Immature natural killer cell (primary cell): ENCODE data around the gene TMEM59L. TPM values are rescaled to one million over a fixed set of nuclear protein-coding genes. Genes with fewer than 3 reads are reported as not detected.

Experiments
- DNase-seq, 3 donors: peaks; one replicate each; pipeline ENCODE4 v3.0.0; 2022; ENCODE audit warnings: mixed read lengths in 1 of 3
- H3K27ac Mint-ChIP-seq, 6 donors: one replicate each; pipeline ENCODE4 v1.8.0; 2020; ENCODE audit warnings: mixed read lengths in 6 of 6, mild to moderate bottlenecking in 5 of 6, inconsistent platforms in 4 of 6, moderate library complexity in 3 of 6
- H3K27me3 Mint-ChIP-seq, 3 donors: one replicate each; pipeline ENCODE4 v1.8.0; 2020 to 2021; ENCODE audit warnings: low read depth in 3 of 3, mild to moderate bottlenecking in 3 of 3, mixed read lengths in 3 of 3, moderate library complexity in 3 of 3, inconsistent platforms in 1 of 3
- H3K36me3 Mint-ChIP-seq, 3 donors: one replicate each; pipeline ENCODE4 v1.8.0; 2020; ENCODE audit warnings: mixed read lengths in 3 of 3, inconsistent platforms in 2 of 3, mild to moderate bottlenecking in 2 of 3
- H3K4me1 Mint-ChIP-seq, 2 donors: one replicate each; pipeline ENCODE4 v1.8.0; 2020; ENCODE audit warnings: inconsistent platforms in 2 of 2, mild to moderate bottlenecking in 2 of 2, mixed read lengths in 2 of 2, moderate library complexity in 1 of 2
- H3K4me3 Mint-ChIP-seq, 5 donors: one replicate each; pipeline ENCODE4 v1.8.0; 2020; ENCODE audit warnings: mild to moderate bottlenecking in 5 of 5, mixed read lengths in 5 of 5, inconsistent platforms in 3 of 5, moderate library complexity in 3 of 5
- H3K9me3 Mint-ChIP-seq, 6 donors: one replicate each; pipeline ENCODE4 v1.8.0; 2020; ENCODE audit warnings: mild to moderate bottlenecking in 6 of 6, mixed read lengths in 6 of 6, inconsistent platforms in 4 of 6, moderate library complexity in 3 of 6
- polyA plus RNA-seq, 3 donors: library from polyadenylated mRNA; unstranded; fragments of 300-500 nt; fragmentation: Illumina TruSeq; gene quantifications; one replicate each; pipeline ENCODE4 v1.2.3, GENCODE V29; 2021

The TMEM59L gene
- polyA plus RNA-seq, 3 donors from 2014 or later = not detected

- no peak for DNase-seq
- no peak overlapping the region for H3K27ac Mint-ChIP-seq
- H3K36me3 Mint-ChIP-seq = peaks cover 0 to 8% (median 7%) of the 10 kb centered on the region in 3 donors
- H3K4me1 Mint-ChIP-seq = peaks cover 0 to 8% of the 10 kb centered on the region in 2 donors
- peaks cover 0 to 2% (median 0%) of the 10 kb centered on the region in 3 donors for H3K27me3 Mint-ChIP-seq
- H3K4me3 Mint-ChIP-seq = no peak overlapping the region
- H3K9me3 Mint-ChIP-seq = no peaks in the 10 kb centered on the region
Observed at GRCh38 chr19:18668252-18668631, 55.6 kb downstream of the TMEM59L start.

GRCh38 chr19:18668744-18669523 is 56.3 kb downstream of the TMEM59L start:
- DNase-seq = no peak
- Mint-ChIP-seq H3K9me3 (no peaks in the 10 kb centered on the region), H3K4me3 (no peak overlapping the region), H3K27me3 (peaks cover 0 to 2% (median 0%) of the 10 kb centered on the region in 3 donors), H3K4me1 (peaks cover 0 to 4% of the 10 kb centered on the region in 2 donors), H3K36me3 (peaks cover 0 to 8% (median 7%) of the 10 kb centered on the region in 3 donors), H3K27ac (no peak overlapping the region)

GRCh38 chr19:18669524-18669817 is 56.8 kb downstream of the TMEM59L start:
- peaks cover 0 to 2% (median 0%) of the 10 kb centered on the region in 3 donors for H3K27me3 Mint-ChIP-seq
- no peak overlapping the region for H3K4me3 Mint-ChIP-seq
- no peak for DNase-seq
- no peaks in the 10 kb centered on the region for H3K4me1 Mint-ChIP-seq
- H3K9me3 Mint-ChIP-seq = no peaks in the 10 kb centered on the region
- H3K36me3 Mint-ChIP-seq = peaks cover 0 to 8% (median 7%) of the 10 kb centered on the region in 3 donors
- H3K27ac Mint-ChIP-seq = no peak overlapping the region

GRCh38 chr19:18669883-18670282 is 57.2 kb downstream of the TMEM59L start:
- Mint-ChIP-seq H3K4me3 (no peak overlapping the region), H3K27ac (no peak overlapping the region), H3K9me3 (no peaks in the 10 kb centered on the region), H3K36me3 (peaks cover 0 to 8% (median 7%) of the 10 kb centered on the region in 3 donors), H3K4me1 (no peaks in the 10 kb centered on the region), H3K27me3 (peaks cover 0 to 2% (median 0%) of the 10 kb centered on the region in 3 donors)
- no peak for DNase-seq

GRCh38 chr19:18670312-18670711 is 57.6 kb downstream of the TMEM59L start:
- Mint-ChIP-seq H3K36me3 (peaks cover 0 to 8% (median 7%) of the 10 kb centered on the region in 3 donors), H3K4me1 (no peaks in the 10 kb centered on the region)
- no peak for DNase-seq

More at GRCh38 chr19:18670312-18670711, 57.6 kb downstream of the TMEM59L start:
- Mint-ChIP-seq H3K27ac (no peak overlapping the region), H3K9me3 (no peaks in the 10 kb centered on the region), H3K4me3 (no peak overlapping the region), H3K27me3 (peaks cover 0 to 2% (median 0%) of the 10 kb centered on the region in 3 donors)

Other genes with a start within 250 kb of the TMEM59L start
- gene GDF15, start 226.7 kb upstream of the TMEM59L start, polyA plus RNA-seq = not detected
- gene LRRC25, start 215.2 kb upstream of the TMEM59L start, polyA plus RNA-seq = 10 to 100 TPM in 1 of 3 donors, 1 to 10 TPM in 2; 2.7 to 18.1 (median 7.7) TPM
- gene SSBP4, start 193.5 kb upstream of the TMEM59L start, polyA plus RNA-seq = 100 to 1,000 TPM in 2 of 3 donors, 10 to 100 TPM in 1; 73.5 to 122 (median 107) TPM
- 10 to 100 TPM; 29.7 to 32.2 (median 31.2) TPM for gene ISYNA1, start 174.7 kb upstream of the TMEM59L start, polyA plus RNA-seq
- 10 to 100 TPM in 2 of 3 donors, 1 to 10 TPM in 1; 9.1 to 21.1 (median 11.1) TPM for gene ELL, start 90.8 kb upstream of the TMEM59L start, polyA plus RNA-seq
- gene FKBP8, start 69.3 kb upstream of the TMEM59L start, polyA plus RNA-seq = 100 to 1,000 TPM in 1 of 3 donors, 10 to 100 TPM in 2; 85.7 to 137 (median 94.5) TPM
- gene KXD1, start 55.0 kb upstream of the TMEM59L start, polyA plus RNA-seq = 100 to 1,000 TPM in 1 of 3 donors, 10 to 100 TPM in 2; 85.9 to 134 (median 93.0) TPM
- 1,000 to 10,000 TPM in 1 of 3 donors, 100 to 1,000 TPM in 2; 613 to 1,093 (median 997) TPM for gene UBA52, start 41.0 kb upstream of the TMEM59L start, polyA plus RNA-seq
- 100 to 1,000 TPM; 123 to 175 (median 146) TPM for gene REX1BD, start 24.1 kb upstream of the TMEM59L start, polyA plus RNA-seq
- 1 to 10 TPM in 1 of 3 donors, under 1 TPM in 1, not detected in 1; 0.89 to 1.2 TPM for gene CRLF1, start 6.1 kb upstream of the TMEM59L start, polyA plus RNA-seq
- gene KLHL26, start 24.2 kb downstream of the TMEM59L start, polyA plus RNA-seq = 1 to 10 TPM; 1.6 to 4.8 (median 4.5) TPM
- gene CRTC1, start 70.8 kb downstream of the TMEM59L start, polyA plus RNA-seq = 1 to 10 TPM in 1 of 3 donors, under 1 TPM in 2; 0.50 to 1.1 (median 0.85) TPM
- gene COMP, start 178.4 kb downstream of the TMEM59L start, polyA plus RNA-seq = not detected
- 10 to 100 TPM in 1 of 3 donors, 1 to 10 TPM in 2; 1.1 to 16.6 (median 5.2) TPM for gene UPF1, start 219.1 kb downstream of the TMEM59L start, polyA plus RNA-seq